Measurements from ENCODE around the gene ANKLE1. TPM values are rescaled to one million over a fixed set of nuclear protein-coding genes. Genes with fewer than 3 reads are reported as not detected.

ANKLE1 gene
- total RNA-seq, 1 donor from 2014 or later = 0.99 TPM

DNA sequence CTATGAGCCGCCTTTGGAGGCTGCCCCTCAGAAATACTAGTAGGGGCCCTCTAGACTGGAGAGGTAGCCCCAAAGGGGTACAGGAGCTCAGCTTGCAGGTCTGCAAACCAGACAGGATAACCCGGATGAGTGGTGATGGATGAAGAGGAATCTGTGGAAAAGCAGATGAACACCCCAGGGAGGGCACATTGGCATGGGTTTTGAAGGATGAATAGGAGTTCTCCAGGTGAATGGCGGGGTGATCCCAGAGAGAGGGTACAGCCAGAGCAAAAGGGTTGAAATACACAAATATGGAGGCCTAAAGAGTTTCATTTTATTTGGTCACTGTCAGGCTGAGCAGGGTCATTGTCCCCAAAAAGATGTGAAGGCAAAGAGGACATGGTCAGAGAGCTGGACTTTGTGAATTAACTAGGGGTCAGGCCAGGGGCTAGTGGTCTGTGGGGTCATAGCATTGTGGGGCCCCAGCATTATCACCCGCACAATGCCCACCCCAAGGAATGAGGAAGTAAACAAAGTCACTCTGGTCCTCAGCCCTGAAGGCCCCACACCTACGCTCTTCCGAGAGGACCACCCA lies 40.8 kb upstream of the ANKLE1 start:
- H3K36me3 Mint-ChIP-seq (ENCODE audit: unreplicated experiment) = peaks cover 9% of the 10 kb centered on the region
- TF ChIP-seq, protein P1, sequence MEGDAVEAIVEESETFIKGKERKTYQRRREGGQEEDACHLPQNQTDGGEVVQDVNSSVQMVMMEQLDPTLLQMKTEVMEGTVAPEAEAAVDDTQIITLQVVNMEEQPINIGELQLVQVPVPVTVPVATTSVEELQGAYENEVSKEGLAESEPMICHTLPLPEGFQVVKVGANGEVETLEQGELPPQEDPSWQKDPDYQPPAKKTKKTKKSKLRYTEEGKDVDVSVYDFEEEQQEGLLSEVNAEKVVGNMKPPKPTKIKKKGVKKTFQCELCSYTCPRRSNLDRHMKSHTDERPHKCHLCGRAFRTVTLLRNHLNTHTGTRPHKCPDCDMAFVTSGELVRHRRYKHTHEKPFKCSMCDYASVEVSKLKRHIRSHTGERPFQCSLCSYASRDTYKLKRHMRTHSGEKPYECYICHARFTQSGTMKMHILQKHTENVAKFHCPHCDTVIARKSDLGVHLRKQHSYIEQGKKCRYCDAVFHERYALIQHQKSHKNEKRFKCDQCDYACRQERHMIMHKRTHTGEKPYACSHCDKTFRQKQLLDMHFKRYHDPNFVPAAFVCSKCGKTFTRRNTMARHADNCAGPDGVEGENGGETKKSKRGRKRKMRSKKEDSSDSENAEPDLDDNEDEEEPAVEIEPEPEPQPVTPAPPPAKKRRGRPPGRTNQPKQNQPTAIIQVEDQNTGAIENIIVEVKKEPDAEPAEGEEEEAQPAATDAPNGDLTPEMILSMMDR (IDR thresholded peaks at IDR 0.05) = no peak
- H3K27me3 Mint-ChIP-seq (ENCODE audit: unreplicated experiment) = no peaks in the 10 kb centered on the region
- H3K9me3 Mint-ChIP-seq (ENCODE audit: unreplicated experiment) = no peaks in the 10 kb centered on the region
- H3K27ac Mint-ChIP-seq (ENCODE audit: unreplicated experiment) = no peak overlapping the region
- H3K4me3 Mint-ChIP-seq (ENCODE audit: unreplicated experiment) = no peak overlapping the region
- DNase-seq (ENCODE audit: extremely low spot score, unreplicated experiment) = no peak
- H3K4me1 Mint-ChIP-seq (ENCODE audit: unreplicated experiment) = peaks cover 33% of the 10 kb centered on the region

DNA sequence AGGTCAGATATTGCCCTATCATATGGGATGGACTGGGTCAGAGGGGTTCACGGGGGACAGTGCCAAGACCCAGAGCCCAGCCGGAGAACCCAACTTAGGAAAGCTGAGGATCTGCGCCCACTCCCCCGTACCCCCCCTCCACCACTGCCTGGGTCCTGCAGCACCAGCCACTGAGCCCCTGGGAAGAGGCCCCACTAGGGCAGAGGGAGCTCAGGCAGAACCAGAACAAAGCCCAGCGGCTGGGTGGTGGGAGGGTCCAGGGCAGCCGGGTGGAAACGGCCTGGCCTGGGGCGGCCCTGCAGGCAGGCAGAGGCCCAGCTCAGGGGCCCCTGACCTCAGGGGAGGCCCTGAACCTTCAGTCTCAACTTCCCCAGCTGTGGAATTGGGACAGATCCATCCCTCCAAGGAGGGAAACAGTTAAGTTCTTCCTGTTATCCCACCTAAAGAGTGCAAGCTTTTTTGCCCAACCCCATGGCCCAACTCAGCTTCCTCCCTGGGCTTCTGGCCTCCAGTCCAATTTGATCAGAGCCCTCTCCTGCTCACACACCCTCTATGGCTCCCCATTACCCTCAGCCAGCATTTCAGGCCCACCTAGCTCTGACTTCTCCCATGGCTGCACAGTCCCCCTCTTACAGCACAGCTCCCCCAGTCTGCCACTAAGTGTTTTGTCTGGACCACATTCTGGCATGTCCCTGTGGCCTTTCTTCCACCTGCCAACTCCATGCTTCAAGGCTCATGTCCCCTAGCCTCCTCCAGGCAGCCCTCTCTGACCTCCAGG lies 39.1 kb upstream of the ANKLE1 start:
- DNase-seq (ENCODE audit: extremely low spot score, unreplicated experiment) = no peak
- TF ChIP-seq, protein P1 (IDR thresholded peaks at IDR 0.05) = no peak
- Mint-ChIP-seq H3K4me1 (ENCODE audit: unreplicated experiment) (peaks cover 42% of the 10 kb centered on the region), H3K27ac (ENCODE audit: unreplicated experiment) (peak overlapping the region; percentile 87), H3K9me3 (ENCODE audit: unreplicated experiment) (no peaks in the 10 kb centered on the region), H3K36me3 (ENCODE audit: unreplicated experiment) (peaks cover 9% of the 10 kb centered on the region), H3K4me3 (ENCODE audit: unreplicated experiment) (peak overlapping the region; percentile 90), H3K27me3 (ENCODE audit: unreplicated experiment) (no peaks in the 10 kb centered on the region)

DNA sequence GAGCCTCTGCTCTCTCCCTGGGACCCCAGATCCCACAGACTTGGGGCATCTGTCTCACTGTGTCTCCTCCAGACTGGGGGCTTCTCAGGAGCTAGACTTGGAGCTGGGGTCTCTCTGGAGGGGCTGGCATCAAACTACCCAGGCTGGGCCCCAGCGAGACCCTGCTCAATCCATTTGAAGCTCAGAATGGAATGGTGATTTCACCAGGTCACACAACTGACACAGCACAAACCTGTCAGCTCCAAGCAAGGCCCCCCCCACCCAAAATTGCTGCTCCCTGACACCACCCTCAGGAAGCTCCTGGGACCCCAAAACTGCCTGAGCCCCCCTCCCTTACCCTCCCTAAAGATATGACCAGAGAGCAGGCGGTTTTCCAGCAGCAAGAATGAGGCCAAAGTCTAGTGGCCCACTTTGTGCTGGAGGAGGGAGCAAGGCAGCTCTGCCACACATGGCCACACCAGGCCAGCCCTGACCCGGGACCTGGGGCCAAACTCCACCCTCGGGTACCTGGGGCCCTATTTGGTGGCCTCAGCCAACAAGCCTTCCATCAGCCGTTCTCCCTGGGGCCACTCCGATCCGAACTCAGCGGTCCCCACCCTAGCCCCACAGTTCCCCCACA lies 38.4 kb upstream of the ANKLE1 start:
- Mint-ChIP-seq H3K4me3 (ENCODE audit: unreplicated experiment) (peak overlapping the region; percentile 90), H3K27me3 (ENCODE audit: unreplicated experiment) (no peaks in the 10 kb centered on the region), H3K36me3 (ENCODE audit: unreplicated experiment) (peaks cover 2% of the 10 kb centered on the region), H3K4me1 (ENCODE audit: unreplicated experiment) (peaks cover 46% of the 10 kb centered on the region), H3K9me3 (ENCODE audit: unreplicated experiment) (no peaks in the 10 kb centered on the region), H3K27ac (ENCODE audit: unreplicated experiment) (peak overlapping the region; percentile 87)
- TF ChIP-seq, protein P1 (IDR thresholded peaks at IDR 0.05) = no peak
- no peak for DNase-seq (ENCODE audit: extremely low spot score, unreplicated experiment)

DNA sequence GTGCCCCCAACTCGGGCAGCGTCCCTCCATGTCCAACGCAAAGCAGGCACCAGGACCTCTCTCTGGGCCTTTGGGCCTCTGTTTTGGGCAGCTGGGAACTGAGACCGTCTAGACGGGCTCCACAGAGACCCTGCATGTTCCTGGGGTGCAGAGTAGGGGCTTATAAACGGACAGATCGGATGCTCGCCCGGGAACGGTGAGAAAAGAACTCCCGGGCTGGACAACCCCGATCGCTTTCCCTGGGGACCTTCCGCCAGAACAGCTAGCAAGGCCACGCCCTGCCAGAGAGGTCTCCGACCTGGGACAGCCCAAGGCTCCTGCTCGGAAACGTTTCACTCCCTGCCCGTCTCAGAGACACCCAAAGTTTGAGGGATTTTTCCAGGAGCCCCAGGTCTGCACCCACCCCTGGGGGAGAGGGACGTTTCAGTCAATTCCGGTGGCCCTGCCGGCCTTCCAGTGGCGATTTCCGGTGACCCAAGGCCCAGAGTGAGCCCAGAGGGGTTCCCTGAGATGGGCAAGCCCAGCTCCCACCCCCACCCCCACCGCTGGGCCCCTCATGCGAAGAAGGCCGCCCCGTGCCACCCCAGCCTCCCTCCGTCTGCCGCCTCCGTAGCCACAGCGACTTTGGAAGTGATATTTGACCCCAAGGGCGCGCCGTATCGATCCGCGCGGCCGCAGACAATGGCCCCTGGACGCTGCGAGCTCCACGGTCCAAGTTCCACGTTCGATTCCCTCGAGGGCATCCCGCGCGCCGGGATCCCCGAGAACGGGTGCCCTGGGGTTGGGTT lies 37.7 kb upstream of the ANKLE1 start:
- no peaks in the 10 kb centered on the region for H3K27me3 Mint-ChIP-seq (ENCODE audit: unreplicated experiment)
- H3K4me1 Mint-ChIP-seq (ENCODE audit: unreplicated experiment) = peaks cover 53% of the 10 kb centered on the region
- no peaks in the 10 kb centered on the region for H3K9me3 Mint-ChIP-seq (ENCODE audit: unreplicated experiment)
- peak overlapping the region; percentile 87 for H3K27ac Mint-ChIP-seq (ENCODE audit: unreplicated experiment)
- peak overlapping the region; percentile 90 for H3K4me3 Mint-ChIP-seq (ENCODE audit: unreplicated experiment)
- H3K36me3 Mint-ChIP-seq (ENCODE audit: unreplicated experiment) = no peaks in the 10 kb centered on the region
- DNase-seq (ENCODE audit: extremely low spot score, unreplicated experiment) = no peak
- TF ChIP-seq, protein P1 (IDR thresholded peaks at IDR 0.05) = no peak

All from osteocyte (in vitro differentiated cells).